A673 (cell line): Measurements from ENCODE around the gene SAA1. TPM values are rescaled to one million over a fixed set of nuclear protein-coding genes. Genes with fewer than 3 reads are reported as not detected.

Source experiments
- BruUV-seq: library from RNA; stranded (reverse); fragments of 400-500 nt; replicated peaks from 2 replicates; lab custom pipeline; 2021; lab: Mats Ljungman, UMichigan
- CTCF ChIA-PET: fragments of 300-600 bp; sonication (Branson Sonifier 250); formaldehyde crosslinking; loops from one replicate; lab custom pipeline; 2022; ENCODE audit warnings: antibody characterized with exemption; lab: Charles Lee
- POLR2A ChIA-PET: fragments of 300-600 bp; sonication (Branson Sonifier 250); formaldehyde crosslinking; loops from one replicate; lab custom pipeline; 2022; ENCODE audit warnings: antibody characterized with exemption; ENCODE audit not compliant: low non-redundant PET; lab: Charles Lee
- DNase-seq: peaks from one replicate; pipeline ENCODE4 v3.0.0-alpha.2; 2015; ENCODE audit warnings: low spot score
- H3K27ac ChIP-seq: fragments of 200-600 bp; sonication (generic); 2 replicates; pipeline ENCODE4 v1.5.1; 2016; ENCODE audit warnings: mixed run types, low read depth, mild to moderate bottlenecking, mixed read lengths, antibody characterized with exemption, low read length; ENCODE audit not compliant: poor library complexity, severe bottlenecking
- H3K27me3 ChIP-seq: fragments of 200-600 bp; sonication (generic); replicated peaks from 2 replicates; pipeline ENCODE4 v1.6.1; 2017; ENCODE audit warnings: mixed run types, low read depth, mild to moderate bottlenecking, mixed read lengths, antibody characterized with exemption, low read length; ENCODE audit not compliant: insufficient read depth, poor library complexity
- H3K36me3 ChIP-seq: fragments of 200-600 bp; sonication (generic); 2 replicates; pipeline ENCODE4 v1.6.1; 2016; ENCODE audit warnings: mixed run types, mild to moderate bottlenecking, mixed read lengths, antibody characterized with exemption, low read length; ENCODE audit not compliant: insufficient read depth, poor library complexity, severe bottlenecking
- H3K4me1 ChIP-seq: fragments of 200-600 bp; sonication (generic); 2 replicates; pipeline ENCODE4 v1.6.1; 2017; ENCODE audit warnings: mixed run types, mild to moderate bottlenecking, mixed read lengths, antibody characterized with exemption, low read length; ENCODE audit not compliant: insufficient read depth, poor library complexity, severe bottlenecking
- H3K4me3 ChIP-seq: fragments of 200-600 bp; sonication (generic); 2 replicates; pipeline ENCODE4 v1.5.1; 2016; ENCODE audit warnings: low read depth, mixed run types, mild to moderate bottlenecking, mixed read lengths, low read length; ENCODE audit not compliant: poor library complexity, severe bottlenecking
- H3K9me3 ChIP-seq: fragments of 200-600 bp; sonication (generic); 2 replicates; pipeline ENCODE4 v1.6.1; 2016; ENCODE audit warnings: mixed run types, low read depth, mild to moderate bottlenecking, mixed read lengths, antibody characterized with exemption, low read length; ENCODE audit not compliant: poor library complexity, severe bottlenecking
- EZH2 ChIP-seq: fragments of 200-600 bp; sonication (generic); IDR thresholded peaks from 2 replicates; pipeline ENCODE4 v1.6.1; 2017; ENCODE audit warnings: borderline replicate concordance, low read depth, mild to moderate bottlenecking, mixed read lengths, antibody characterized with exemption, low read length; ENCODE audit not compliant: poor library complexity, severe bottlenecking
- intact Hi-C: fragments of 100-400 bp; cut with micrococcal nuclease; formaldehyde crosslinking; loops from one replicate; pipeline ENCODE4 v1.10.0; 2022; ENCODE audit not compliant: unreplicated experiment
- total RNA-seq: library from RNA; stranded (reverse); gene quantifications from 2 replicates; pipeline ENCODE4 v1.2.3, GENCODE V29; 2021
- TF ChIP-seq, protein P1 (sequence below): fragments of 300-800, 200-600 bp; sonication (generic); conservative IDR thresholded peaks from 2 replicates; pipeline ENCODE4 v1.5.1; 2017; ENCODE audit warnings: low read depth, mild to moderate bottlenecking, antibody characterized with exemption, low read length, moderate library complexity, mixed read lengths

The SAA1 gene
- total RNA-seq, 1 experiment from 2014 or later: not detected

GRCh38 chr11:18270102-18270501 is 4.0 kb downstream of the SAA1 start:
- Histone ChIP-seq H3K27me3 (no peaks in the 10 kb centered on the region), H3K27ac (no peak overlapping the region), H3K36me3 (no peaks in the 10 kb centered on the region), H3K4me3 (no peak overlapping the region), H3K9me3 (no peaks in the 10 kb centered on the region), H3K4me1 (no peaks in the 10 kb centered on the region)
- ChIA-PET CTCF (interaction anchor here (0.7 kb wide), 1 partner anchor 26 kb away, joined by 4 read pairs; no protein-coding TSS in a partner anchor), POLR2A (no interaction called here)
- TF ChIP-seq, protein P1, sequence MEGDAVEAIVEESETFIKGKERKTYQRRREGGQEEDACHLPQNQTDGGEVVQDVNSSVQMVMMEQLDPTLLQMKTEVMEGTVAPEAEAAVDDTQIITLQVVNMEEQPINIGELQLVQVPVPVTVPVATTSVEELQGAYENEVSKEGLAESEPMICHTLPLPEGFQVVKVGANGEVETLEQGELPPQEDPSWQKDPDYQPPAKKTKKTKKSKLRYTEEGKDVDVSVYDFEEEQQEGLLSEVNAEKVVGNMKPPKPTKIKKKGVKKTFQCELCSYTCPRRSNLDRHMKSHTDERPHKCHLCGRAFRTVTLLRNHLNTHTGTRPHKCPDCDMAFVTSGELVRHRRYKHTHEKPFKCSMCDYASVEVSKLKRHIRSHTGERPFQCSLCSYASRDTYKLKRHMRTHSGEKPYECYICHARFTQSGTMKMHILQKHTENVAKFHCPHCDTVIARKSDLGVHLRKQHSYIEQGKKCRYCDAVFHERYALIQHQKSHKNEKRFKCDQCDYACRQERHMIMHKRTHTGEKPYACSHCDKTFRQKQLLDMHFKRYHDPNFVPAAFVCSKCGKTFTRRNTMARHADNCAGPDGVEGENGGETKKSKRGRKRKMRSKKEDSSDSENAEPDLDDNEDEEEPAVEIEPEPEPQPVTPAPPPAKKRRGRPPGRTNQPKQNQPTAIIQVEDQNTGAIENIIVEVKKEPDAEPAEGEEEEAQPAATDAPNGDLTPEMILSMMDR: no peak
- TF ChIP-seq EZH2: no peak
- BruUV-seq: no TSS peak
- DNase-seq: no peak
- intact Hi-C loops: no loop called here

DNA sequence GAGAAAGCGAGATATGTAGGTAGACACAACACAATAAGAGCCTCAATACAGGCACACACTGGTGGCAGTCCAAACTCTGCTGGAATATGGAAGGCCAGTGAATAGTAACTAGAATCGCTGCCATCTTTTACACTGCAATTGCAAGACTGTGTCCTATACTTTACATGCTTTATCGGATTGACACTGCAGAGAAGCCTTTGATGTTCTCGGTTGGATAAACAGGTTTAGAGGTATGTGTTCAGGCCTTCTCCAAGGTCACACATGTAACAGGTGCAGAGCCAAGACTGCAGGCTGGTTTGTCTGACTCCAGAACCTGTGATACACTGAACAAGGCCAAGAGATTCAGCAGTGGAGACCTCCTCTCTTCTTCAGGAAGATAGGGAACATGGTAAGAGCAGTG is 5.1 kb downstream of the SAA1 start:
- CTCF ChIA-PET: no interaction called here

GRCh38 chr11:18277565-18278271 is 11.7 kb downstream of the SAA1 start:
- CTCF ChIA-PET: no interaction called here
- POLR2A ChIA-PET: no interaction called here
- intact Hi-C loops: no loop called here
- Histone ChIP-seq H3K27ac (no peak overlapping the region), H3K27me3 (no peaks in the 10 kb centered on the region), H3K4me1 (no peaks in the 10 kb centered on the region), H3K36me3 (no peaks in the 10 kb centered on the region), H3K9me3 (no peaks in the 10 kb centered on the region), H3K4me3 (no peak overlapping the region)
- BruUV-seq: no TSS peak
- DNase-seq: no peak
- TF ChIP-seq, protein P1: no peak
- TF ChIP-seq EZH2: no peak

More for the DNA sequence above, 5.1 kb downstream of the SAA1 start:
- Histone ChIP-seq H3K4me1 (no peaks in the 10 kb centered on the region), H3K27ac (no peak overlapping the region), H3K9me3 (no peaks in the 10 kb centered on the region), H3K36me3 (no peaks in the 10 kb centered on the region), H3K27me3 (no peaks in the 10 kb centered on the region), H3K4me3 (no peak overlapping the region)
- intact Hi-C loops: no loop called here
- POLR2A ChIA-PET: no interaction called here
- DNase-seq: no peak
- no TSS peak for BruUV-seq
- TF ChIP-seq EZH2: no peak
- TF ChIP-seq, protein P1: no peak
